B cell (primary cell): ENCODE data around the gene TWF2. TPM values are rescaled to one million over a fixed set of nuclear protein-coding genes. Genes with fewer than 3 reads are reported as not detected.

Experiments
- ATAC-seq: fragments of 200-7000 bp; cut with Tn5 transposase; one replicate; pipeline ENCODE4 v1.10.0; 2021; ENCODE audit warnings: low read depth, mild to moderate bottlenecking, moderate number of reproducible peaks, moderate library complexity
- CTCF ChIA-PET: fragments of 350-600 bp; sonication (Branson Sonifier 250); formaldehyde crosslinking; loops from one replicate; lab custom pipeline; 2021; ENCODE audit warnings: antibody characterized with exemption, inconsistent platforms; lab: Charles Lee
- POLR2A ChIA-PET: fragments of 350-600 bp; sonication (Branson Sonifier 250); formaldehyde crosslinking; loops from one replicate; lab custom pipeline; 2021; ENCODE audit warnings: antibody characterized with exemption; lab: Charles Lee
- DNase-seq: peaks from one replicate; pipeline ENCODE4 v3.0.0; 2013
- H2AFZ ChIP-seq: 2 replicates; pipeline ENCODE4 v1.6.1; 2012; ENCODE audit warnings: mild to moderate bottlenecking, low read depth, low read length; ENCODE audit not compliant: insufficient read depth, poor library complexity, severe bottlenecking
- H3K27ac ChIP-seq, 2 donors: 1 replicate in 1 of 2; 2 replicates in 1 of 2; pipeline ENCODE4 v1.5.1; 2012 to 2013; ENCODE audit warnings: low read length in 2 of 2, mild to moderate bottlenecking in 2 of 2, moderate library complexity in 1 of 2
- H3K27me3 ChIP-seq, 4 experiments: fragments of 200-600 bp in 1 of 4; sonication (generic) in 1 of 4; replicated peaks in 1 of 4; 1 replicate in 2 of 4; 2 replicates in 2 of 4; pipeline versions ENCODE4 v1.6.1 to v1.7.0; 2013 to 2016; ENCODE audit warnings: low read length in 3 of 4, mild to moderate bottlenecking in 2 of 4, mixed read lengths in 1 of 4, moderate library complexity in 1 of 4; ENCODE audit not compliant: insufficient read depth in 4 of 4, control insufficient read depth in 3 of 4; ENCODE audit errors: control extremely low read depth in 1 of 4
- H3K36me3 ChIP-seq, 2 experiments: replicated peaks in 1 of 2; 1 replicate in 1 of 2; 2 replicates in 1 of 2; pipeline versions ENCODE4 v1.6.1 to v1.7.1; 2013; ENCODE audit warnings: low read length in 1 of 2; ENCODE audit not compliant: insufficient read depth in 2 of 2, control insufficient read depth in 1 of 2; ENCODE audit errors: control extremely low read depth in 1 of 2, extremely low read depth in 1 of 2
- H3K4me1 ChIP-seq, 2 donors: fragments of 200-600 bp in 1 of 2; sonication (generic) in 1 of 2; 1 replicate in 1 of 2; 2 replicates in 1 of 2; pipeline versions ENCODE4 v1.5.1 to v1.6.1; 2013 to 2017; ENCODE audit warnings: low read length in 2 of 2; ENCODE audit not compliant: control insufficient read depth in 2 of 2, insufficient read depth in 2 of 2
- H3K4me2 ChIP-seq: replicated peaks from 2 replicates; pipeline ENCODE3; 2012; ENCODE audit warnings: mild to moderate bottlenecking, low read depth, low read length; ENCODE audit not compliant: poor library complexity, severe bottlenecking
- H3K4me3 ChIP-seq, 5 experiments: fragments of 200-600 bp in 1 of 5; sonication (generic) in 1 of 5; 1 replicate in 3 of 5; 2 replicates in 2 of 5; pipeline versions ENCODE4 v1.5.1 to v1.7.0; 2011 to 2016; ENCODE audit warnings: low read length in 4 of 5, mild to moderate bottlenecking in 4 of 5, low read depth in 2 of 5, control low read depth in 1 of 5, moderate library complexity in 1 of 5; ENCODE audit not compliant: insufficient read depth in 1 of 5; ENCODE audit errors: control extremely low read depth in 1 of 5, extremely low read depth in 1 of 5
- H3K79me2 ChIP-seq: fragments of 200-600 bp; sonication (generic); one replicate; pipeline ENCODE4 v1.6.0; 2016; ENCODE audit warnings: low read length; ENCODE audit not compliant: control insufficient read depth, insufficient read depth
- H3K9ac ChIP-seq: fragments of 200-600 bp; sonication (generic); 2 replicates; pipeline ENCODE4 v1.6.1; 2017; ENCODE audit warnings: mild to moderate bottlenecking, low read length, moderate library complexity
- H3K9me3 ChIP-seq, 3 donors: one replicate each; pipeline versions ENCODE4 v1.6.1 to v1.7.1; 2013; ENCODE audit warnings: low read length in 2 of 3; ENCODE audit not compliant: control insufficient read depth in 2 of 3, insufficient read depth in 1 of 3; ENCODE audit errors: control extremely low read depth in 1 of 3
- H4K20me1 ChIP-seq: 2 replicates; pipeline ENCODE4 v1.6.0; 2012; ENCODE audit warnings: mild to moderate bottlenecking, low read length; ENCODE audit not compliant: insufficient read depth, control insufficient read depth, poor library complexity, severe bottlenecking
- H3K27ac Mint-ChIP-seq: one replicate; pipeline ENCODE4 v1.8.0; 2021; ENCODE audit warnings: mixed read lengths
- H3K27me3 Mint-ChIP-seq: one replicate; pipeline ENCODE4 v1.8.0; 2021; ENCODE audit warnings: mixed read lengths
- H3K4me1 Mint-ChIP-seq: one replicate; pipeline ENCODE4 v1.8.0; 2021; ENCODE audit warnings: mixed read lengths
- H3K4me3 Mint-ChIP-seq: one replicate; pipeline ENCODE4 v1.8.0; 2021; ENCODE audit warnings: mixed read lengths
- H3K9me3 Mint-ChIP-seq: one replicate; pipeline ENCODE4 v1.8.0; 2022; ENCODE audit warnings: mixed read lengths; ENCODE audit not compliant: insufficient read depth
- EZH2 ChIP-seq: IDR thresholded peaks from 2 replicates; pipeline ENCODE4 v1.6.1; 2012; ENCODE audit warnings: borderline replicate concordance, low read depth, mild to moderate bottlenecking, moderate library complexity, low read length; ENCODE audit not compliant: insufficient read depth, poor library complexity, severe bottlenecking
- WGBS: methylation state at CpG from one replicate; pipeline ENCODE4 v1.1.5; 2013; ENCODE audit warnings: missing lambda C conversion rate; ENCODE audit not compliant: insufficient coverage; 5-methylcytosine and 5-hydroxymethylcytosine counted together
- intact Hi-C: fragments of 100-400 bp; cut with micrococcal nuclease; formaldehyde crosslinking; loops from one replicate; pipeline ENCODE4 v1.10.0; 2022
- polyA plus RNA-seq: library from polyadenylated mRNA; depleted of rRNA; stranded (reverse); fragments of >200 nt; gene quantifications from 2 replicates; pipeline ENCODE4 v1.2.3, GENCODE V29; 2012
- total RNA-seq, 2 donors: library from RNA; stranded (reverse); fragments of 120-200 nt in 1 of 2; gene quantifications; 1 replicate in 1 of 2; 2 replicates in 1 of 2; pipeline versions ENCODE4 v1.2.3 to v1.2.4, GENCODE V29; 2013 to 2022
- TF ChIP-seq, protein P1 (sequence below): fragments of 200-600 bp; IDR thresholded peaks from one replicate; pipeline ENCODE4 v1.8.0; 2022; ENCODE audit warnings: antibody characterized with exemption, mild to moderate bottlenecking

TWF2 gene
- total and polyA plus RNA-seq, 2 donors (not counting 1 experiment from before 2014, with no cell fraction given) = 60.3 to 88.2 TPM

DNA sequence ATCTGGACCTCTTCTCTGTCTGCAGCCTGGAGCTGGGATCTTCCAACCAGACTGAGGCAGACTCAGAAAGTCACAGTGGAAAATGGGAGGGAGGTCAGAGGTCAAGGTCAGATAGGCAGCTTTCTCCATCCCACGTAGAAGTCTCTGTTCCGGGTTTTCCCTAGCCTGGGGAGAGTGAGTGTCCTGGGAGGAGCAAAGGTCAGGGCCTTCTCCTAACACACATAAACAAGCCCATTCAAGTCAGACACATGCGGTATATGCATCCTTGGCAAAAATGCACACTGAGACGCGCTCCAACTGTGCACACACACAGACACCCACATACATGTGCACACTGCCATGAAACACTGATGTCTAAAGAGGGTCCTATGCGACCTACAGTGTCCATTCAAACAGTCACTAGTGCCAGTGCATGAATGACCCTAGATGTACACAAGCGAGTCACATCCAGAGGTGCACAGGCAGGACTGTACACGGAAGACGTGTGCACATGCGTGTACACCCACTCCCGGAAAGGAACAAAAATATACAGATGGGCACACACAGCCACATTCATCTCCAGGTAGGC is 681 bp downstream of the TWF2 start:
- Histone ChIP-seq H3K9me3 (no peaks in the 10 kb centered on the region), H3K4me3 (peak overlapping the region; percentile 75 to 99 (median 93)), H3K4me1 (peaks cover 33 to 48% of the 10 kb centered on the region in 2 donors), H3K36me3 (peaks cover 6 to 29% of the 10 kb centered on the region in 2 experiments), H3K27me3 (no peaks in the 10 kb centered on the region), H3K4me2 (peak overlapping the region; percentile 78), H3K27ac (peak overlapping the region in 1 of 2 donors; percentile 27), H2AFZ (peak overlapping the region; percentile 94), H3K79me2 (peaks cover 72% of the 10 kb centered on the region), H3K9ac (peak overlapping the region; percentile 83), H4K20me1 (peaks cover 47% of the 10 kb centered on the region)
- intact Hi-C loops = no loop called here
- Mint-ChIP-seq H3K4me3 (peak overlapping the region; percentile 99), H3K4me1 (peaks cover 58% of the 10 kb centered on the region), H3K9me3 (no peaks in the 10 kb centered on the region), H3K27ac (peak overlapping the region; percentile 93), H3K27me3 (no peaks in the 10 kb centered on the region)
- DNase-seq (no peak), ATAC-seq (no peak)
- 9% methylated on average over 9 of the region's 11 CpGs for WGBS
- CTCF ChIA-PET = interaction anchor here (1.0 to 18.5 kb wide), 5 partner anchors 15 to 101 kb away, joined by 6 to 237 read pairs (median 32); partner anchors contain the start of genes TLR9 and WDR82
- POLR2A ChIA-PET = interaction anchor here (0.6 to 3.1 kb wide), 9 partner anchors 11 to 90 kb away, joined by 3 to 28 read pairs (median 6); partner anchors contain the start of genes TLR9 and WDR82
- TF ChIP-seq, protein P1, sequence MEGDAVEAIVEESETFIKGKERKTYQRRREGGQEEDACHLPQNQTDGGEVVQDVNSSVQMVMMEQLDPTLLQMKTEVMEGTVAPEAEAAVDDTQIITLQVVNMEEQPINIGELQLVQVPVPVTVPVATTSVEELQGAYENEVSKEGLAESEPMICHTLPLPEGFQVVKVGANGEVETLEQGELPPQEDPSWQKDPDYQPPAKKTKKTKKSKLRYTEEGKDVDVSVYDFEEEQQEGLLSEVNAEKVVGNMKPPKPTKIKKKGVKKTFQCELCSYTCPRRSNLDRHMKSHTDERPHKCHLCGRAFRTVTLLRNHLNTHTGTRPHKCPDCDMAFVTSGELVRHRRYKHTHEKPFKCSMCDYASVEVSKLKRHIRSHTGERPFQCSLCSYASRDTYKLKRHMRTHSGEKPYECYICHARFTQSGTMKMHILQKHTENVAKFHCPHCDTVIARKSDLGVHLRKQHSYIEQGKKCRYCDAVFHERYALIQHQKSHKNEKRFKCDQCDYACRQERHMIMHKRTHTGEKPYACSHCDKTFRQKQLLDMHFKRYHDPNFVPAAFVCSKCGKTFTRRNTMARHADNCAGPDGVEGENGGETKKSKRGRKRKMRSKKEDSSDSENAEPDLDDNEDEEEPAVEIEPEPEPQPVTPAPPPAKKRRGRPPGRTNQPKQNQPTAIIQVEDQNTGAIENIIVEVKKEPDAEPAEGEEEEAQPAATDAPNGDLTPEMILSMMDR = no peak
- TF ChIP-seq EZH2 = no peak

DNA sequence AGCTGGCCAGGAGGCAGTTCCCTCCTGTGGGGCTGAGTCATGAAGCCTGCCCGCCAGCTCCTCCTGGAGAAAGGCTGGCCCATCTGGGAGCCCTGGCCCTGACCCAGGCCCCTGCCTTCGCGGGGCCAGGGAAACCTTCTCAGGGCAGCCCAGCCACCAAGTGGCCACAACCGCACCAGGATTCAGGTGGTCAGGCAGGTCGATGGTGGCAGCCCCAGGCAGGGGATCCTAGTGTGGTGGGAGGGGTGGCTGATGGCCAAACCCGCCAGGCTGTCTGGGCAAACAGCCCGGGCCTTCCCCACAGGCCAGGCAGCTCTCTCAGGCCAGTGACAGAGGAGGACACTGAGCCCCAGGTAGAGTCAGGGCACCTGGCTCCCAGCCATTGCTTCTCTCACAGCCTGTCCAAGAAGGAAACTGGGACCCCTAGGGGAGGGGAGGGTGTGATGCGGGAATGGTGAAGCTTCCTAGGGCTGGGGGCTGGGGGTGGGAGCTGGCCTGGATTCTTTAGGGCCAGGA is 1.2 kb downstream of the TWF2 start:
- intact Hi-C loops = no loop called here
- Histone ChIP-seq H3K9me3 (no peaks in the 10 kb centered on the region), H3K4me2 (peak overlapping the region; percentile 78), H3K9ac (peak overlapping the region; percentile 83), H3K4me3 (peak overlapping the region; percentile 75 to 99 (median 93)), H3K27ac (no peak overlapping the region), H2AFZ (no peak overlapping the region), H4K20me1 (peaks cover 52% of the 10 kb centered on the region), H3K36me3 (peaks cover 6 to 35% of the 10 kb centered on the region in 2 experiments), H3K4me1 (peaks cover 32 to 53% of the 10 kb centered on the region in 2 donors), H3K79me2 (peaks cover 78% of the 10 kb centered on the region), H3K27me3 (no peaks in the 10 kb centered on the region)
- Mint-ChIP-seq H3K4me3 (peak overlapping the region; percentile 99), H3K4me1 (peaks cover 55% of the 10 kb centered on the region), H3K9me3 (no peaks in the 10 kb centered on the region), H3K27ac (peak overlapping the region; percentile 6), H3K27me3 (no peaks in the 10 kb centered on the region)
- 35% methylated on average over 7 of the region's 8 CpGs for WGBS
- CTCF ChIA-PET = interaction anchor here (1.4 to 18.5 kb wide), 6 partner anchors 15 to 101 kb away, joined by 4 to 237 read pairs (median 19); partner anchors contain the start of gene TLR9
- ATAC-seq (no peak), DNase-seq (peak; percentile 14)
- TF ChIP-seq, protein P1 = no peak
- TF ChIP-seq EZH2 = no peak
- POLR2A ChIA-PET = interaction anchor here (0.5 to 3.1 kb wide), 6 partner anchors 12 to 226 kb away, joined by 3 to 28 read pairs (median 10); partner anchors contain the start of genes TLR9 and WDR82
